Right lobe of liver (tissue), 4 donors: ENCODE measurements around the gene NAGPA.

ENCODE experiments used
- POLR2A ChIP-seq: fragments of 450-650 bp; IDR thresholded peaks from one replicate; pipeline ENCODE4 v1.6.1; 2017; ENCODE audit warnings: antibody characterized with exemption, mild to moderate bottlenecking
- TF ChIP-seq, protein P1 (sequence below), 4 donors: fragments of 200-600 bp in 3 of 4; fragments of 450-650 bp in 1 of 4; IDR thresholded peaks; one replicate each; pipeline versions ENCODE4 v1.5.1 to v1.8.0; 2016 to 2022; ENCODE audit warnings: antibody characterized with exemption in 4 of 4, mild to moderate bottlenecking in 2 of 4
- donor health status: DM: no; HTN: no; CAD: no.
- donor health status: DM: no; HTN: no; CAD: no.
- donor health status: DM: no; HTN: yes; CAD: no.

DNA sequence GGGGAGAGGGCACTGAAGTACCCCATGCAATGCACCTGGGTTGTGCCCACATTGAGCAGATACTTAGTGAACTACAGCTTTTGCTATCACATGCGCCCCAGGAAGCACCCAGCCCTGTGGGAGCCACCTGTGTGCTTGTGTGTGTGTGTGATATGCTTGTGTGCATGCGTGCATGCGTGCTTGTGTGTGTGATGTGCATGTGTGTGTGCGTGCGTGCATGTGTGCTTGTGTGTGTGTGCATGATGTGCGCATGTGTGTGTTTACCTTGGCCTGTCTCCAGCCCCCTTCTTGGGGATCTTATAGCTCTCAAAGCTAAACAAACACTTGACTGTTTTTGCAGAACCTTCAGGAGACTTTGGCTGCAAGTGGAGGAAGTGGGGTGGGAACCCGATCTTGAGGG is 31.2 kb upstream of the NAGPA start:
- no peak for TF ChIP-seq POLR2A
- TF ChIP-seq, protein P1, sequence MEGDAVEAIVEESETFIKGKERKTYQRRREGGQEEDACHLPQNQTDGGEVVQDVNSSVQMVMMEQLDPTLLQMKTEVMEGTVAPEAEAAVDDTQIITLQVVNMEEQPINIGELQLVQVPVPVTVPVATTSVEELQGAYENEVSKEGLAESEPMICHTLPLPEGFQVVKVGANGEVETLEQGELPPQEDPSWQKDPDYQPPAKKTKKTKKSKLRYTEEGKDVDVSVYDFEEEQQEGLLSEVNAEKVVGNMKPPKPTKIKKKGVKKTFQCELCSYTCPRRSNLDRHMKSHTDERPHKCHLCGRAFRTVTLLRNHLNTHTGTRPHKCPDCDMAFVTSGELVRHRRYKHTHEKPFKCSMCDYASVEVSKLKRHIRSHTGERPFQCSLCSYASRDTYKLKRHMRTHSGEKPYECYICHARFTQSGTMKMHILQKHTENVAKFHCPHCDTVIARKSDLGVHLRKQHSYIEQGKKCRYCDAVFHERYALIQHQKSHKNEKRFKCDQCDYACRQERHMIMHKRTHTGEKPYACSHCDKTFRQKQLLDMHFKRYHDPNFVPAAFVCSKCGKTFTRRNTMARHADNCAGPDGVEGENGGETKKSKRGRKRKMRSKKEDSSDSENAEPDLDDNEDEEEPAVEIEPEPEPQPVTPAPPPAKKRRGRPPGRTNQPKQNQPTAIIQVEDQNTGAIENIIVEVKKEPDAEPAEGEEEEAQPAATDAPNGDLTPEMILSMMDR (IDR thresholded peaks at IDR 0.05), result no peak
